Suprapubic skin (tissue), 3 donors: ENCODE measurements around the gene KLHL29.

Experiments used
- CTCF ChIP-seq, 2 donors: fragments of 200-600 bp in 1 of 2; fragments of 450-650 bp in 1 of 2; sonication (generic) in 1 of 2; IDR thresholded peaks; one replicate each; pipeline ENCODE4 v1.5.1; 2016 to 2019; ENCODE audit warnings: antibody characterized with exemption in 2 of 2, mild to moderate bottlenecking in 1 of 2, moderate library complexity in 1 of 2
- EP300 ChIP-seq: sonication (generic); formaldehyde crosslinking; IDR thresholded peaks from one replicate; pipeline ENCODE4 v1.6.1; 2017; ENCODE audit warnings: antibody characterized with exemption
- POLR2A ChIP-seq, 2 donors: fragments of 450-650 bp; IDR thresholded peaks; one replicate each; pipeline ENCODE4 v1.6.1; 2017; ENCODE audit warnings: antibody characterized with exemption in 2 of 2, mild to moderate bottlenecking in 2 of 2, moderate library complexity in 2 of 2

- TF ChIP-seq CTCF (IDR thresholded peaks at IDR 0.05) (no peak), EP300 (no peak), POLR2A (IDR thresholded peaks at IDR 0.05) (no peak)
Observed at GRCh38 chr2:23393722-23394121, 8.7 kb downstream of the KLHL29 start.
